ENCODE results near the gene CCDC154.

The CCDC154 gene

GRCh38 chr16:1401758-1402154 lies 42.6 kb downstream of the CCDC154 start:
- no peak for DNase-seq
- Histone ChIP-seq H3K9me3 (no peaks in the 10 kb centered on the region), H3K4me3 (no peak overlapping the region), H3K4me1 (no peaks in the 10 kb centered on the region), H3K27me3 (no peaks in the 10 kb centered on the region), H3K27ac (no peak overlapping the region), H3K36me3 (peaks cover 40 to 92% (median 62%) of the 10 kb centered on the region in 3 donors)
- intact Hi-C loops (cut with DNase I; ENCODE audit: low total_unique reads): no loop called here
- TF ChIP-seq CTCF (IDR thresholded peaks at IDR 0.05): no peak

- H3K4me3 ChIP-seq: no peak overlapping the region
- no peak overlapping the region for H3K27ac ChIP-seq
- TF ChIP-seq CTCF (IDR thresholded peaks at IDR 0.05): no peak
- intact Hi-C loops (cut with DNase I; ENCODE audit: low total_unique reads): no loop called here
- H3K27me3 ChIP-seq: no peaks in the 10 kb centered on the region
- H3K36me3 ChIP-seq: peaks cover 40 to 93% (median 66%) of the 10 kb centered on the region in 3 donors
- no peaks in the 10 kb centered on the region for H3K4me1 ChIP-seq
- DNase-seq: no peak
- H3K9me3 ChIP-seq: no peaks in the 10 kb centered on the region
Measured at GRCh38 chr16:1401061-1401757, 43.1 kb downstream of the CCDC154 start.

GRCh38 chr16:1398826-1399581 lies 45.4 kb downstream of the CCDC154 start:
- no peak overlapping the region for H3K4me3 ChIP-seq
- H3K36me3 ChIP-seq: peaks cover 50 to 98% (median 73%) of the 10 kb centered on the region in 3 donors
- no peak for DNase-seq
- H3K27ac ChIP-seq: no peak overlapping the region
- no peaks in the 10 kb centered on the region for H3K9me3 ChIP-seq
- H3K4me1 ChIP-seq: no peaks in the 10 kb centered on the region
- no peaks in the 10 kb centered on the region for H3K27me3 ChIP-seq
- TF ChIP-seq CTCF (IDR thresholded peaks at IDR 0.05): no peak
- intact Hi-C loops (cut with DNase I; ENCODE audit: low total_unique reads): no loop called here

- no peaks in the 10 kb centered on the region for H3K4me1 ChIP-seq
Measured at GRCh38 chr16:1398351-1398750, 46.0 kb downstream of the CCDC154 start.

GRCh38 chr16:1397779-1398178 lies 46.6 kb downstream of the CCDC154 start:
- intact Hi-C loops (cut with DNase I; ENCODE audit: low total_unique reads): no loop called here
- TF ChIP-seq CTCF (IDR thresholded peaks at IDR 0.05): no peak
- Histone ChIP-seq H3K4me3 (no peak overlapping the region), H3K27ac (no peak overlapping the region), H3K27me3 (no peaks in the 10 kb centered on the region), H3K9me3 (no peaks in the 10 kb centered on the region), H3K4me1 (no peaks in the 10 kb centered on the region), H3K36me3 (peaks cover 58 to 98% (median 81%) of the 10 kb centered on the region in 3 donors)
- no peak for DNase-seq

More at GRCh38 chr16:1398351-1398750, 46.0 kb downstream of the CCDC154 start:
- Histone ChIP-seq H3K27me3 (no peaks in the 10 kb centered on the region), H3K27ac (no peak overlapping the region), H3K9me3 (no peaks in the 10 kb centered on the region), H3K36me3 (peaks cover 56 to 98% (median 79%) of the 10 kb centered on the region in 3 donors), H3K4me3 (no peak overlapping the region)
- DNase-seq: no peak
- intact Hi-C loops (cut with DNase I; ENCODE audit: low total_unique reads): no loop called here
- TF ChIP-seq CTCF (IDR thresholded peaks at IDR 0.05): no peak
